ENCODE results near the gene MEG3. TPM values are rescaled to one million over a fixed set of nuclear protein-coding genes. Genes with fewer than 3 reads are reported as not detected.

Gene MEG3
- total and polyA plus RNA-seq, 3 experiments from 2014 or later: 0.13 TPM; not detected in 2

GRCh38 chr14:100804558-100805309, 21.2 kb upstream of the MEG3 start:
- ChIA-PET CTCF (no interaction called here), POLR2A (no interaction called here)
- DNase-seq: no peak

GRCh38 chr14:100806386-100806785, 19.5 kb upstream of the MEG3 start:
- no peak overlapping the region for H3K27ac ChIP-seq (ENCODE audit: low read depth, low read length)
- H3K27me3 ChIP-seq (ENCODE audit: insufficient read depth, low read length, poor library complexity, severe bottlenecking): no peaks in the 10 kb centered on the region
- ChIA-PET CTCF (no interaction called here), POLR2A (no interaction called here)
- peaks cover 4 to 16% (median 11%) of the 10 kb centered on the region in 5 donors for H3K9me3 Mint-ChIP-seq
- peaks cover 0 to 14% of the 10 kb centered on the region in 2 donors for H3K27me3 Mint-ChIP-seq
- no peak overlapping the region for H3K4me3 Mint-ChIP-seq
- no peak for DNase-seq
- no peaks in the 10 kb centered on the region for H3K36me3 Mint-ChIP-seq
- H3K36me3 ChIP-seq (ENCODE audit: insufficient read depth, low read length): no peaks in the 10 kb centered on the region
- H3K4me1 ChIP-seq (ENCODE audit: insufficient read depth, low read length): no peaks in the 10 kb centered on the region
- no peak overlapping the region for H3K4me3 ChIP-seq (ENCODE audit: low read length)
- H3K9me3 ChIP-seq (ENCODE audit: low read length): no peaks in the 10 kb centered on the region
- no peaks in the 10 kb centered on the region for H3K4me1 Mint-ChIP-seq
- H3K27ac Mint-ChIP-seq: no peak overlapping the region

More at GRCh38 chr14:100804558-100805309, 21.2 kb upstream of the MEG3 start:
- no peak overlapping the region for H3K27ac ChIP-seq (ENCODE audit: low read depth, low read length)
- no peaks in the 10 kb centered on the region for H3K27me3 ChIP-seq (ENCODE audit: insufficient read depth, low read length, poor library complexity, severe bottlenecking)
- no peaks in the 10 kb centered on the region for H3K9me3 ChIP-seq (ENCODE audit: low read length)
- no peaks in the 10 kb centered on the region for H3K4me1 ChIP-seq (ENCODE audit: insufficient read depth, low read length)
- no peaks in the 10 kb centered on the region for H3K36me3 ChIP-seq (ENCODE audit: insufficient read depth, low read length)
- Mint-ChIP-seq H3K4me1 (no peaks in the 10 kb centered on the region), H3K27ac (peak overlapping the region in 1 of 8 donors; percentile 43), H3K9me3 (peaks cover 4 to 16% (median 9%) of the 10 kb centered on the region in 5 donors), H3K36me3 (no peaks in the 10 kb centered on the region), H3K4me3 (no peak overlapping the region), H3K27me3 (peaks cover 0 to 10% of the 10 kb centered on the region in 2 donors)
- H3K4me3 ChIP-seq (ENCODE audit: low read length): no peak overlapping the region

- Mint-ChIP-seq H3K36me3 (no peaks in the 10 kb centered on the region), H3K4me1 (no peaks in the 10 kb centered on the region), H3K27me3 (peaks cover 0 to 17% of the 10 kb centered on the region in 2 donors), H3K27ac (no peak overlapping the region), H3K9me3 (peaks cover 4 to 16% (median 11%) of the 10 kb centered on the region in 5 donors), H3K4me3 (no peak overlapping the region)
- Histone ChIP-seq H3K9me3 (ENCODE audit: low read length) (no peaks in the 10 kb centered on the region), H3K36me3 (ENCODE audit: insufficient read depth, low read length) (no peaks in the 10 kb centered on the region), H3K27me3 (ENCODE audit: insufficient read depth, low read length, poor library complexity, severe bottlenecking) (no peaks in the 10 kb centered on the region), H3K4me1 (ENCODE audit: insufficient read depth, low read length) (no peaks in the 10 kb centered on the region), H3K4me3 (ENCODE audit: low read length) (no peak overlapping the region), H3K27ac (ENCODE audit: low read depth, low read length) (no peak overlapping the region)
- CTCF ChIA-PET: no interaction called here
- POLR2A ChIA-PET: no interaction called here
- DNase-seq: no peak
Measured at GRCh38 chr14:100807496-100807895, 18.4 kb upstream of the MEG3 start.

- POLR2A ChIA-PET: no interaction called here
- no peak overlapping the region for H3K4me3 ChIP-seq (ENCODE audit: low read length)
- H3K27me3 Mint-ChIP-seq: peaks cover 0 to 17% of the 10 kb centered on the region in 2 donors
- H3K4me3 Mint-ChIP-seq: no peak overlapping the region
- no peak overlapping the region for H3K27ac ChIP-seq (ENCODE audit: low read depth, low read length)
- no peak overlapping the region for H3K27ac Mint-ChIP-seq
- CTCF ChIA-PET: no interaction called here
- no peaks in the 10 kb centered on the region for H3K9me3 ChIP-seq (ENCODE audit: low read length)
- H3K27me3 ChIP-seq (ENCODE audit: insufficient read depth, low read length, poor library complexity, severe bottlenecking): no peaks in the 10 kb centered on the region
- no peaks in the 10 kb centered on the region for H3K4me1 ChIP-seq (ENCODE audit: insufficient read depth, low read length)
- no peak for DNase-seq
- H3K9me3 Mint-ChIP-seq: peaks cover 4 to 16% (median 11%) of the 10 kb centered on the region in 5 donors
- H3K4me1 Mint-ChIP-seq: no peaks in the 10 kb centered on the region
- no peaks in the 10 kb centered on the region for H3K36me3 Mint-ChIP-seq
- no peaks in the 10 kb centered on the region for H3K36me3 ChIP-seq (ENCODE audit: insufficient read depth, low read length)
Measured at GRCh38 chr14:100807979-100808734, 17.8 kb upstream of the MEG3 start.

GRCh38 chr14:100810435-100810834, 15.5 kb upstream of the MEG3 start:
- Mint-ChIP-seq H3K4me3 (no peak overlapping the region), H3K9me3 (peaks cover 4 to 16% (median 12%) of the 10 kb centered on the region in 5 donors), H3K36me3 (no peaks in the 10 kb centered on the region), H3K27ac (no peak overlapping the region), H3K27me3 (peaks cover 9 to 20% of the 10 kb centered on the region in 2 donors), H3K4me1 (no peaks in the 10 kb centered on the region)
- ChIA-PET CTCF (no interaction called here), POLR2A (no interaction called here)
- Histone ChIP-seq H3K27me3 (ENCODE audit: insufficient read depth, low read length, poor library complexity, severe bottlenecking) (no peaks in the 10 kb centered on the region), H3K9me3 (ENCODE audit: low read length) (no peaks in the 10 kb centered on the region), H3K36me3 (ENCODE audit: insufficient read depth, low read length) (no peaks in the 10 kb centered on the region), H3K4me3 (ENCODE audit: low read length) (no peak overlapping the region), H3K4me1 (ENCODE audit: insufficient read depth, low read length) (no peaks in the 10 kb centered on the region), H3K27ac (ENCODE audit: low read depth, low read length) (no peak overlapping the region)
- DNase-seq: no peak

- ChIA-PET CTCF (no interaction called here), POLR2A (no interaction called here)
- H3K27ac ChIP-seq (ENCODE audit: low read depth, low read length): no peak overlapping the region
- H3K27me3 ChIP-seq (ENCODE audit: insufficient read depth, low read length, poor library complexity, severe bottlenecking): no peaks in the 10 kb centered on the region
- Mint-ChIP-seq H3K27ac (no peak overlapping the region), H3K4me3 (no peak overlapping the region), H3K4me1 (no peaks in the 10 kb centered on the region), H3K36me3 (no peaks in the 10 kb centered on the region), H3K27me3 (peaks cover 9 to 20% of the 10 kb centered on the region in 2 donors), H3K9me3 (peaks cover 4 to 16% (median 12%) of the 10 kb centered on the region in 5 donors)
- no peak overlapping the region for H3K4me3 ChIP-seq (ENCODE audit: low read length)
- H3K9me3 ChIP-seq (ENCODE audit: low read length): no peaks in the 10 kb centered on the region
- no peak for DNase-seq
- no peaks in the 10 kb centered on the region for H3K36me3 ChIP-seq (ENCODE audit: insufficient read depth, low read length)
- H3K4me1 ChIP-seq (ENCODE audit: insufficient read depth, low read length): no peaks in the 10 kb centered on the region
Measured at GRCh38 chr14:100810861-100811461, 15.0 kb upstream of the MEG3 start.

GRCh38 chr14:100813291-100813690, 12.6 kb upstream of the MEG3 start:
- DNase-seq: no peak
- Histone ChIP-seq H3K36me3 (ENCODE audit: insufficient read depth, low read length) (no peaks in the 10 kb centered on the region), H3K27ac (ENCODE audit: low read depth, low read length) (no peak overlapping the region), H3K4me3 (ENCODE audit: low read length) (no peak overlapping the region), H3K4me1 (ENCODE audit: insufficient read depth, low read length) (no peaks in the 10 kb centered on the region), H3K27me3 (ENCODE audit: insufficient read depth, low read length, poor library complexity, severe bottlenecking) (no peaks in the 10 kb centered on the region), H3K9me3 (ENCODE audit: low read length) (no peaks in the 10 kb centered on the region)
- Mint-ChIP-seq H3K9me3 (peaks cover 4 to 15% (median 9%) of the 10 kb centered on the region in 5 donors), H3K4me1 (no peaks in the 10 kb centered on the region), H3K27me3 (peaks cover 13 to 20% of the 10 kb centered on the region in 2 donors), H3K36me3 (no peaks in the 10 kb centered on the region), H3K4me3 (no peak overlapping the region), H3K27ac (peak overlapping the region in 1 of 8 donors; percentile 7)
- POLR2A ChIA-PET: no interaction called here
- CTCF ChIA-PET: no interaction called here

Data from CD8-positive, alpha-beta memory T cell (primary cell).